Mucosa of descending colon (tissue), 3 donors: Measurements from ENCODE around the gene MS4A6E. TPM values are rescaled to one million over a fixed set of nuclear protein-coding genes. Genes with fewer than 3 reads are reported as not detected.
A peak's percentile ranks its signal among the peaks of the same experiment; 100 is the strongest.

Experiments
- ATAC-seq: fragments of 200-7000 bp; cut with Tn5 transposase; one replicate; pipeline ENCODE4 v1.9.1; 2020; ENCODE audit warnings: mild to moderate bottlenecking, moderate library complexity
- DNase-seq, 3 donors: peaks; one replicate each; pipeline ENCODE4 v3.0.0-alpha.2; 2020
- H3K36me3 ChIP-seq: fragments of 200-600 bp; one replicate; pipeline ENCODE4 v1.8.0; 2021; ENCODE audit warnings: low read depth, mild to moderate bottlenecking
- H3K4me1 ChIP-seq: fragments of 200-600 bp; one replicate; pipeline ENCODE4 v1.8.0; 2021; ENCODE audit warnings: low read depth, mild to moderate bottlenecking
- H3K4me3 ChIP-seq: fragments of 200-600 bp; one replicate; pipeline ENCODE4 v1.8.0; 2021; ENCODE audit warnings: mild to moderate bottlenecking
- H3K9me3 ChIP-seq: fragments of 200-600 bp; one replicate; pipeline ENCODE4 v1.8.0; 2021; ENCODE audit warnings: mild to moderate bottlenecking
- CTCF ChIP-seq: fragments of 200-600 bp; IDR thresholded peaks from one replicate; pipeline ENCODE4 v1.8.0; 2022; ENCODE audit warnings: antibody characterized with exemption, mild to moderate bottlenecking
- intact Hi-C, 2 donors: fragments of 100-400 bp; cut with DNase I in 1 of 2; cut with micrococcal nuclease in 1 of 2; formaldehyde crosslinking; loops; one replicate each; pipeline versions ENCODE4 v1.11.0 to v1.11.1; 2022; cut with DNase I, micrococcal nuclease
- total RNA-seq, 3 donors: library from RNA; stranded (reverse); fragmentation: NEBNext Ultra II Directional in 2 of 3; extraction: Animal tissue kit (Norgen Biotek cat#: 25700) in 2 of 3; gene quantifications; one replicate each; pipeline versions ENCODE4 v1.2.1 to v1.2.4, GENCODE V29; 2021 to 2023
- donor health status: DM: no; HTN: no; CAD: no; lungs with moderate emphysema.
- donor health status: DM: no; HTN: no; CAD: no.
- donor health status: DM: no; HTN: yes; CAD: no.

Gene MS4A6E
- total RNA-seq, 3 donors from 2014 or later = not detected

GRCh38 chr11:60338053-60338452 is 11.0 kb downstream of the MS4A6E start:
- H3K36me3 ChIP-seq = no peaks in the 10 kb centered on the region
- no peak for ATAC-seq
- no peak for DNase-seq
- no peak for TF ChIP-seq CTCF
- no peak overlapping the region for H3K4me3 ChIP-seq
- intact Hi-C loops = no loop called here
- no peaks in the 10 kb centered on the region for H3K4me1 ChIP-seq
- no peaks in the 10 kb centered on the region for H3K9me3 ChIP-seq

- DNase-seq = no peak
- H3K36me3 ChIP-seq = no peaks in the 10 kb centered on the region
- no peak for TF ChIP-seq CTCF
- H3K4me3 ChIP-seq = no peak overlapping the region
- ATAC-seq = no peak
- intact Hi-C loops = no loop called here
- H3K4me1 ChIP-seq = no peaks in the 10 kb centered on the region
- H3K9me3 ChIP-seq = no peaks in the 10 kb centered on the region
Observed at GRCh38 chr11:60339356-60339755, 12.3 kb downstream of the MS4A6E start.

GRCh38 chr11:60343094-60343704 is 16.1 kb downstream of the MS4A6E start:
- H3K4me3 ChIP-seq = no peak overlapping the region
- TF ChIP-seq CTCF = peak; percentile 44
- ATAC-seq = no peak
- peak in 1 of 3 donors; percentile 25 for DNase-seq
- no peaks in the 10 kb centered on the region for H3K4me1 ChIP-seq
- intact Hi-C loops = no loop called here
- H3K9me3 ChIP-seq = no peaks in the 10 kb centered on the region
- H3K36me3 ChIP-seq = no peaks in the 10 kb centered on the region

- TF ChIP-seq CTCF = no peak
- Histone ChIP-seq H3K4me3 (no peak overlapping the region), H3K36me3 (no peaks in the 10 kb centered on the region), H3K9me3 (no peaks in the 10 kb centered on the region), H3K4me1 (no peaks in the 10 kb centered on the region)
- ATAC-seq = no peak
- no peak for DNase-seq
- intact Hi-C loops = no loop called here
Observed at GRCh38 chr11:60344146-60344545, 17.1 kb downstream of the MS4A6E start.

- TF ChIP-seq CTCF = peak; percentile 8
- Histone ChIP-seq H3K4me1 (no peaks in the 10 kb centered on the region), H3K4me3 (no peak overlapping the region), H3K9me3 (no peaks in the 10 kb centered on the region), H3K36me3 (no peaks in the 10 kb centered on the region)
- ATAC-seq (peak; percentile 25), DNase-seq (peak in 2 of 3 donors; percentile 37 to 69)
- intact Hi-C loops = no loop called here
Observed at GRCh38 chr11:60345489-60345888, 18.4 kb downstream of the MS4A6E start.
